Measurements from ENCODE around the gene RLIM.
"Not testable (repeated sequence)": the region's sequence is repeated elsewhere in the genome, so short reads cannot be mapped to it uniquely, and the experiment has no call there.

The RLIM gene, protein sequence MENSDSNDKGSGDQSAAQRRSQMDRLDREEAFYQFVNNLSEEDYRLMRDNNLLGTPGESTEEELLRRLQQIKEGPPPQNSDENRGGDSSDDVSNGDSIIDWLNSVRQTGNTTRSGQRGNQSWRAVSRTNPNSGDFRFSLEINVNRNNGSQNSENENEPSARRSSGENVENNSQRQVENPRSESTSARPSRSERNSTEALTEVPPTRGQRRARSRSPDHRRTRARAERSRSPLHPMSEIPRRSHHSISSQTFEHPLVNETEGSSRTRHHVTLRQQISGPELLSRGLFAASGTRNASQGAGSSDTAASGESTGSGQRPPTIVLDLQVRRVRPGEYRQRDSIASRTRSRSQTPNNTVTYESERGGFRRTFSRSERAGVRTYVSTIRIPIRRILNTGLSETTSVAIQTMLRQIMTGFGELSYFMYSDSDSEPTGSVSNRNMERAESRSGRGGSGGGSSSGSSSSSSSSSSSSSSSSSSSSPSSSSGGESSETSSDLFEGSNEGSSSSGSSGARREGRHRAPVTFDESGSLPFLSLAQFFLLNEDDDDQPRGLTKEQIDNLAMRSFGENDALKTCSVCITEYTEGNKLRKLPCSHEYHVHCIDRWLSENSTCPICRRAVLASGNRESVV

DNA sequence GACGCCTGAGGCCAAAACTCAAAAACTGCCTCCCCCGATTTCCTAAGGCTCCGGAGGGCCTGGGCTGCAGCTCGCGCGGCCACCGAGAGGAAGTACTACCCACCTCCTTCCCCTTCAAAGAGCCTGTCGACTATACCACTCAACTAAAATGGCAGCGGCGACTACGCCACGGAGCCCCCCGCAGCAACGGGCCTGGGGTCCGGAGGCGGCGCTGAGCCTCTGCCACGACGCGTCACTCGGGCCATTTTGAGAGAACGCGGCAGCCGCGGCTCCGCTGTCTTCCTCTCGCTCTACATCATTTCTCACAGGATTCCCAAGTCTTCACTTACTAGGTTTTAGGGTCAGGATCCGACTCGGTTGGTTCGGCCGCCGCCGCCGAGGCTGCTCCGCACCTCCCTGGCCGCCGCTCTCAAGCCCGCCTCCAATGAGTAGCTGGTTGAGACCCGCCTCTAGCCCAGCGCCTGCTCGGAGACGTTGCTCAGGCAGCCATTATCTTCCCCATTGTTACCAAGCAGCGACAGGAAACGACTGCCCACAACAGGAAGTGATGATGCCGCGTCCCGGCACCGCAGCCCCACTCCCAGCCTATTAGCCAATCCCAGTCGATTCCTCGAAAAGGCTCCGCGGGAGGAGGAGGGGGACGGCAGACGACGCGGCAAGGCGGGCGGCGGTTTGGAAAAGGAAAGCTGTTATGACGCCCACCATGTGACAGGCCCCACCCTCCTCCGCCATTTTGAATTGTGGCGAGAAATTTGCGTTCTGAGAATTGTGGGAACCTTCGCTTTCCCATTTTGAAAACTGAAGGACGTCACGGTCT, at the start of gene RLIM:
Gene RLIM, minus strand, starts transcription at position 532 of the 817 bp plus-strand sequence. CDS start 18,647 bp downstream, outside the sequence.
- Histone ChIP-seq H3K4me1 (ENCODE audit: control insufficient read depth in 1 of 2, insufficient read depth in 2 of 2, low read length in 2 of 2) (peaks cover 0 to 5% of the 10 kb centered on the region in 2 donors), H3K9me3 (ENCODE audit: control insufficient read depth in 1 of 2, low read length in 2 of 2) (no peaks in the 10 kb centered on the region), H3K4me3 (ENCODE audit: low read depth in 1 of 2, low read length in 2 of 2) (peak within 1 kb of the TSS; percentile 78 to 86), H3K36me3 (ENCODE audit: control insufficient read depth in 1 of 2, insufficient read depth in 2 of 2, low read length in 2 of 2) (no peaks in the 10 kb centered on the region), H3K27me3 (ENCODE audit: low read depth, low read length) (no peaks in the 10 kb centered on the region), H3K27ac (ENCODE audit: low read length) (peak within 1 kb of the TSS; percentile 95)

DNA sequence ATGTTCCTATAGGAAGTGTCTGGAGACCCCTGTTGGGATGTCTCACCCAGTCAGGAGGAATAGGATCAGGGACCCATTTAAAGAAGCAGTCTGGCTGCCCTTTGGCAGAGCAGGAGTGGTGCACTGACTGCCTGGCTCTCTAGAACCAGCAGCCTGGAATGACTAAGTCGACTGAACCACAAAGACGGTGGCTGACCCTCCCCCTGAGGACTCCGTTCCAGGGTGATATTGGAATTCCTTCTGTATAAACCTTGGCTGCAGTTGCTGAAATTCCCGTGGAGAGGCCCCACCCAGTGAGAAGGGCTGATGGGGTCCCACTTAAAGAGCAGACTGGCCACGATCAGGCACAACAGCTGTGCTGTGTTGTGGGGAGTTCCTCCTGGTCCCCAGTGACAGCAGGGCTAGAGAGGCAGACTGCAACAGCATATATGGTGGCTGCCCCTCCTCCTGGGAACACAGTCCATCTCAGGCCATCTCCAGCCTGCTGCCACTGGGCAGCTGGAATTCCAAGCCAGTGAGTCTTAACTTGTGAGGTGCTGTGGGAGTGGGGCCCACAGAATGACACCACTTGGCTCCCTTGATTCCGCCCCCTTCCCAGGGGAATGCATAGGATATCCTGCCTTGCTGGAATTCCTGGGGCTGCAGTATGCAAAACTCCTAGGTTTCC, 41.8 kb upstream of the RLIM start:
- H3K27ac ChIP-seq (ENCODE audit: low read length): no peak overlapping the region

DNA sequence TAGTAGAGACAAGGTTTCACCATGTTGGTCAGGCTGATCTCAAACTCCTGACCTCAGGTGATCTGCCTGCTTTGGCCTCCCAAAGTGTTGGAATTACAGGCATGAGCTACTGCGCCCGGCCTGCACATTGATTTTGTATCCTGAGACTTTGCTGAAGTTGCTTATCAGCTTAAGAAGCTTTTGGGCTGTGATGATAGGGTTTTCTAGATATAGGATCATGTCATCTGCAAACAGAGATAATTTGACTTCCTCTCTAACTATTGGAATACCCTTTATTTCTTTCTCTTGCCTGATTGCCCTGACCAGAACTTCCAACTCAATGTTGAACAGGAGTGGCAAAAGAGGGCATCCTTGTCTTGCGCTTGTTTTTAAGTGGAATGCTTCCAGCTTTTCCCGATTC, 40.5 kb upstream of the RLIM start:
- not testable (repeated sequence) for H3K27ac ChIP-seq (ENCODE audit: low read length); H3K36me3 ChIP-seq (ENCODE audit: control insufficient read depth in 1 of 2, insufficient read depth in 2 of 2, low read length in 2 of 2); H3K9me3 ChIP-seq (ENCODE audit: control insufficient read depth in 1 of 2, low read length in 2 of 2)

More for the DNA sequence above, 41.8 kb upstream of the RLIM start:
- Histone ChIP-seq H3K4me1 (ENCODE audit: control insufficient read depth in 1 of 2, insufficient read depth in 2 of 2, low read length in 2 of 2) (no peaks in the 10 kb centered on the region), H3K4me3 (ENCODE audit: low read depth in 1 of 2, low read length in 2 of 2) (no peak overlapping the region), H3K27me3 (ENCODE audit: low read depth, low read length) (no peaks in the 10 kb centered on the region), H3K9me3 (ENCODE audit: control insufficient read depth in 1 of 2, low read length in 2 of 2) (no peaks in the 10 kb centered on the region), H3K36me3 (ENCODE audit: control insufficient read depth in 1 of 2, insufficient read depth in 2 of 2, low read length in 2 of 2) (no peaks in the 10 kb centered on the region)

DNA sequence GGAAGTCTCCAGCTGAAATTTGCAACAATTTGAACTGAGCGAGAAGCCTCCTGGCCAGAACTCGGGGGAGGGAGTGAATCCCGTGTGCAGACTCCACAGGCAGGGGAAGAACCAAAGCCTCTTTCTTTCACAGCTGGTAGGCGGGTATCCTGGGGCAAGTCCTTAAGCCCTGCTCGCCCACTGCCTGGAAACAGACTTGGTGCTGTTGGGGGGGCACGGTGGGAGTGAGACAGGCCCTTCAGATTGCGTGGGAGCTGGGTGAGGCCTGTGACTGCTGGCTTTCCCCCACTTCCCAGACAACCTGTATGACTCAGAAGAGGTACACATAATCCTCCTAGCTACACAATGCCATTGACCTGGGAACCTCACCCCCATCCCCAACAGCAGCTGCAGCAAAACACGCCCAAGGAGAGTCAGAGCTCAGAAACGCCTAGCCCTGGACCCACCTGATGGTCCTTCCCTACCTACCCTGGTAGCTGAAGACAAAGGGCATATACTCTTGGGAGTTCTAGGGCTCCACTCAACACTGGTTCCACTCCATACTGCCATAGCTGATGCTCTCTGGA, 22.4 kb upstream of the RLIM start:
- H3K9me3 ChIP-seq (ENCODE audit: control insufficient read depth in 1 of 2, low read length in 2 of 2): no peaks in the 10 kb centered on the region
- H3K27me3 ChIP-seq (ENCODE audit: low read depth, low read length): no peaks in the 10 kb centered on the region
- H3K4me3 ChIP-seq (ENCODE audit: low read depth in 1 of 2, low read length in 2 of 2): no peak overlapping the region
- H3K27ac ChIP-seq (ENCODE audit: low read length): no peak overlapping the region
- no peaks in the 10 kb centered on the region for H3K4me1 ChIP-seq (ENCODE audit: control insufficient read depth in 1 of 2, insufficient read depth in 2 of 2, low read length in 2 of 2)
- H3K36me3 ChIP-seq (ENCODE audit: control insufficient read depth in 1 of 2, insufficient read depth in 2 of 2, low read length in 2 of 2): no peaks in the 10 kb centered on the region

More for the DNA sequence above, 40.5 kb upstream of the RLIM start:
- H3K4me1 ChIP-seq (ENCODE audit: control insufficient read depth in 1 of 2, insufficient read depth in 2 of 2, low read length in 2 of 2); H3K27me3 ChIP-seq (ENCODE audit: low read depth, low read length); H3K4me3 ChIP-seq (ENCODE audit: low read depth in 1 of 2, low read length in 2 of 2): not testable (repeated sequence)

DNA sequence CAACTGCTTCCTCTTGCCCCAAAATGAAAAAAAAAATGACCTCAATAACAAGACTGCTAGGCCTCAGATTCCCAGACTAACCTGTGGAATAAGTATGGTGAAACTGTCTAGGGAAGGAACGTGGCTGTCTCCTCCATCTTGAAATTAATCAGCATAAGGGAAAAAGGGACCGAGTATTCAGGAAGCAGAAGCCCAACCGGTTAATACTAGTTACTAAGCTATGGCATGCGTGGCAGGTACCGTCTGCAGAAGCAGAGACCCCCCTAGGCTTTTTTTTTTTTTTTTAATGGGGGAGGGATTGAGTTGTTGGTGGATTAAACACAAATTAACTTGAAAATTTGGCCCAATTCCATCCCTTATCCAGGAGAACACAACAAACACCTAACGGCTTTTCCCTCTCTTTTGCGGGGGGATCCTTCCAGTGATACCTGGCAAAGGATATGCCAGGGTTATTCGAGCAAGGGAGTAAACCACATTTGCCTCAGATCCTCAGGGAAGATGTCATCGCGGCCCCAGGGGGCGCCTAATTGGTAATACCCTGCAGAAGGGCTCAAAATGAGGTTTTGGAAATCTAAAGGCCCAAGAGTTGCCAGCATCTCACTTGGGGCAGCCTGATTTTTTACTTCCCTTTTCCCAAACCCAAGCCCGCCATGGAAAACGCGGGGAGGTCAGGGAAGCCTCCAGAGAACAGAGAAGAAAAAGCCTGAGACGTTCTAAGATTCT, 893 bp downstream of the RLIM start:
- Histone ChIP-seq H3K36me3 (ENCODE audit: control insufficient read depth in 1 of 2, insufficient read depth in 2 of 2, low read length in 2 of 2) (no peaks in the 10 kb centered on the region), H3K27me3 (ENCODE audit: low read depth, low read length) (no peaks in the 10 kb centered on the region), H3K27ac (ENCODE audit: low read length) (peak overlapping the region; percentile 95), H3K4me1 (ENCODE audit: control insufficient read depth in 1 of 2, insufficient read depth in 2 of 2, low read length in 2 of 2) (peaks cover 0 to 5% of the 10 kb centered on the region in 2 donors), H3K9me3 (ENCODE audit: control insufficient read depth in 1 of 2, low read length in 2 of 2) (no peaks in the 10 kb centered on the region), H3K4me3 (ENCODE audit: low read depth in 1 of 2, low read length in 2 of 2) (peak overlapping the region; percentile 78 to 86)

DNA sequence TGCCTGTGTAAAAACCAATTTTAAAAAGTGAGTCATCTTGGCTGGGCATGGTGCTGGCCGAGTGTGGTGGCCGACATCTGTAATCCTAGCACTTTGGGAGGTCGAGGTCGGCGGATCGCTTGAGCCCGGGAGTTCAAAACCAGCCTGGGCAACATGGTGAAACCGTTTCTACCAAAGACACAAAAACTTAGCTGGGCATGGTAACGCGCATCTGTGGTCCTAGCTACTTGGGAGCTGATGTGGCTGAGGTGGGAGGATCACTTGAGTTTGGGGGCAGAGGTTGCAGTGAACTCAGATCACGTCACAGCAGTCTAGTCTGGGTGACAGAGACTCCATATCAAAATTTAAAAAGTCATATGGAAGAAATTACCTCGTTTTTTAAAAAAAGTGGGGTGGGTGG, 7.6 kb downstream of the RLIM start:
- no peak overlapping the region for H3K4me3 ChIP-seq (ENCODE audit: low read depth in 1 of 2, low read length in 2 of 2)
- no peaks in the 10 kb centered on the region for H3K36me3 ChIP-seq (ENCODE audit: control insufficient read depth in 1 of 2, insufficient read depth in 2 of 2, low read length in 2 of 2)
- no peak overlapping the region for H3K27ac ChIP-seq (ENCODE audit: low read length)
- peaks cover 0 to 6% of the 10 kb centered on the region in 2 donors for H3K4me1 ChIP-seq (ENCODE audit: control insufficient read depth in 1 of 2, insufficient read depth in 2 of 2, low read length in 2 of 2)
- H3K9me3 ChIP-seq (ENCODE audit: control insufficient read depth in 1 of 2, low read length in 2 of 2): no peaks in the 10 kb centered on the region
- no peaks in the 10 kb centered on the region for H3K27me3 ChIP-seq (ENCODE audit: low read depth, low read length)

DNA sequence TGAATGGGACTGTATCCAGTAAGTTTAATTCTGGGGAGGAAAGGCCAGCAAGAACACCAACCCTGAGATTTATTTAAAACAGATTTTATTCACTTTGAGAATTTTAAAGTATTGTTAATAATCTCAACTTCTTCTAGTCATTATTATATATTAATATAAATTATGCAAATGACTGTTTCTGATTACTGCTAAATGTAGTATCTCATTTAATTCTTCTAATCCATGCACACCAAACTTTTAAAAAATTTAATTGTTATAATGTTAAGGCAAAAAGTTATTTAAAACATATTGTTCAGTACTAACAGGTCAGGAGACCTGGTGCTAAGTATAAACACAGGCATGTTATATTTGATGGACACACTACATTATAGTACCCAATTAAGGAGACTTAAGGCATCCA, 8.1 kb downstream of the RLIM start:
- Histone ChIP-seq H3K27ac (ENCODE audit: low read length) (no peak overlapping the region), H3K27me3 (ENCODE audit: low read depth, low read length) (no peaks in the 10 kb centered on the region), H3K4me3 (ENCODE audit: low read depth in 1 of 2, low read length in 2 of 2) (no peak overlapping the region), H3K9me3 (ENCODE audit: control insufficient read depth in 1 of 2, low read length in 2 of 2) (no peaks in the 10 kb centered on the region), H3K4me1 (ENCODE audit: control insufficient read depth in 1 of 2, insufficient read depth in 2 of 2, low read length in 2 of 2) (peaks cover 0 to 9% of the 10 kb centered on the region in 2 donors), H3K36me3 (ENCODE audit: control insufficient read depth in 1 of 2, insufficient read depth in 2 of 2, low read length in 2 of 2) (no peaks in the 10 kb centered on the region)

DNA sequence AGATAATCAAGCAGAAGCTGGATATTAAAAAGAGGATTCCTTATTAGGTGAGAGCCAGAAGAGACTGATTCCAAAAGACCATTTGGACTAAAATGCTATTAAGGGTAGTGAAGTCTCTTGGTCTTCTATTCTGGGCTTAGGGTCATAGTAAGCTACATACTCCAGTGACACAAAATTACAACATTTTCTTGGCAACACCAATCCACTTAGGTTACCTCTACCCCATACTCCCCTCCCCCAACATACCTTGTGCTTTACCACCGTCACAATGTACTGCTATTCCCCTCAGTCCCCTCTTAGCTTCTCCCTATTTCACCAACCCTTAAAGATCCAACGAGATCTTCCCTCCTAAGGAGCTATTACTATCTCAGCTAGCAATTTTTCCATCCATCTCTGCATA, 11.4 kb downstream of the RLIM start:
- H3K36me3 ChIP-seq (ENCODE audit: control insufficient read depth in 1 of 2, insufficient read depth in 2 of 2, low read length in 2 of 2): no peaks in the 10 kb centered on the region
- peaks cover 0 to 14% of the 10 kb centered on the region in 2 donors for H3K4me1 ChIP-seq (ENCODE audit: control insufficient read depth in 1 of 2, insufficient read depth in 2 of 2, low read length in 2 of 2)
- H3K9me3 ChIP-seq (ENCODE audit: control insufficient read depth in 1 of 2, low read length in 2 of 2): no peaks in the 10 kb centered on the region
- H3K4me3 ChIP-seq (ENCODE audit: low read depth in 1 of 2, low read length in 2 of 2): no peak overlapping the region
- H3K27ac ChIP-seq (ENCODE audit: low read length): no peak overlapping the region
- H3K27me3 ChIP-seq (ENCODE audit: low read depth, low read length): no peaks in the 10 kb centered on the region

DNA sequence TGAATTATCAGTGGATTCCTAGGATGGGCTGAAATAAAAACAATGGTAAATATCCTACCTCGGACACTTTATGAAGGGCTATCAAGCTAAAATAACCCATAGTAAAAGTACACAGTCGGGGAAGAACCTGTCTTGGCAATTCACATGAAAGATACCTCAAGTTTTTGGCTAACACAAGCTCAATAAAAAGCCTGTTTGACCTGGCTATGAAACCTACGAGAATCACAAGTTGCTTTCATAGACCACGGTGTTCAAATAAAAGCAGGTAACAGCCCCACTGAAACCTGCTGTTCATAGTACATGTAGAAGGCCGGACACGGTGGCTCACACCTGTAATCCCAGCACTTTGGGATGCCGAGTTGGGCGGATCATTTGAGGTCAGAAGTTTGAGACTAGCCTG, 12.3 kb downstream of the RLIM start:
- Histone ChIP-seq H3K36me3 (ENCODE audit: control insufficient read depth in 1 of 2, insufficient read depth in 2 of 2, low read length in 2 of 2) (no peaks in the 10 kb centered on the region), H3K27ac (ENCODE audit: low read length) (no peak overlapping the region), H3K9me3 (ENCODE audit: control insufficient read depth in 1 of 2, low read length in 2 of 2) (no peaks in the 10 kb centered on the region), H3K4me3 (ENCODE audit: low read depth in 1 of 2, low read length in 2 of 2) (no peak overlapping the region), H3K27me3 (ENCODE audit: low read depth, low read length) (no peaks in the 10 kb centered on the region), H3K4me1 (ENCODE audit: control insufficient read depth in 1 of 2, insufficient read depth in 2 of 2, low read length in 2 of 2) (peaks cover 0 to 14% of the 10 kb centered on the region in 2 donors)

DNA sequence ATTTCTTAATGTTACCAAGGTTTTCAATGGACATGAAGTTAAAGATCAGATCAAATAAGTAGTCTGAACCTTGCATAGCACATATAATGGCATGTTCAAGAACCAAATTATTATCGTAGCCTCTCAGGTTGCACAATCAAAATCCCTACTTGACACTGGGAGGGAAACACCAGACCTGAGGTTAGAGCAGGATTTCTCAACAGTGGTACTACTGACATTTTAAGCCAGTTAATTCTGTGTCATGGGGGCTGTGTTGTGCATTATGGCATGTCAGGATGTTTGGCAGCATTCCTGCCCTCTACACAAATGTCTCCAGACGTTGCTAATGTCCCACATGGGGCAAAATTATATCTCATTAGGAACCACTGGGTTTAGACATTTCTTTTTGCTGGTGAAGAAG, 20.8 kb downstream of the RLIM start:
- no peak overlapping the region for H3K27ac ChIP-seq (ENCODE audit: low read length)
- H3K9me3 ChIP-seq (ENCODE audit: control insufficient read depth in 1 of 2, low read length in 2 of 2): no peaks in the 10 kb centered on the region
- no peaks in the 10 kb centered on the region for H3K27me3 ChIP-seq (ENCODE audit: low read depth, low read length)
- no peaks in the 10 kb centered on the region for H3K4me1 ChIP-seq (ENCODE audit: control insufficient read depth in 1 of 2, insufficient read depth in 2 of 2, low read length in 2 of 2)
- H3K4me3 ChIP-seq (ENCODE audit: low read depth in 1 of 2, low read length in 2 of 2): no peak overlapping the region
- H3K36me3 ChIP-seq (ENCODE audit: control insufficient read depth in 1 of 2, insufficient read depth in 2 of 2, low read length in 2 of 2): peaks cover 3 to 22% of the 10 kb centered on the region in 2 donors
